Measurements from ENCODE around the gene ICA1.

GRCh38 chr7:8282162-8282561 is 20.2 kb upstream of the ICA1 start:
- TF ChIP-seq POLR2AphosphoS5 (IDR thresholded peaks at IDR 0.05; ENCODE audit: borderline replicate concordance, low read depth, low read length), result no peak
- TF ChIP-seq EZH2 (IDR thresholded peaks at IDR 0.05), result no peak
- no peak for TF ChIP-seq FOXP2 (optimal IDR thresholded peaks at IDR 0.05; ENCODE audit: control extremely low read depth, extremely low read length, insufficient read depth)

All from SK-N-MC (cell line).